GM21447 (cell line): ENCODE measurements around the gene IP6K2.
"Not testable (repeated sequence)": the region's sequence is repeated elsewhere in the genome, so short reads cannot be mapped to it uniquely, and the experiment has no call there.

ENCODE experiments used
- ATAC-seq: cut with Tn5 transposase; IDR thresholded peaks from one replicate; pipeline ENCODE4 v1.9.1; 2021; ENCODE audit not compliant: unreplicated experiment

Gene IP6K2, protein sequence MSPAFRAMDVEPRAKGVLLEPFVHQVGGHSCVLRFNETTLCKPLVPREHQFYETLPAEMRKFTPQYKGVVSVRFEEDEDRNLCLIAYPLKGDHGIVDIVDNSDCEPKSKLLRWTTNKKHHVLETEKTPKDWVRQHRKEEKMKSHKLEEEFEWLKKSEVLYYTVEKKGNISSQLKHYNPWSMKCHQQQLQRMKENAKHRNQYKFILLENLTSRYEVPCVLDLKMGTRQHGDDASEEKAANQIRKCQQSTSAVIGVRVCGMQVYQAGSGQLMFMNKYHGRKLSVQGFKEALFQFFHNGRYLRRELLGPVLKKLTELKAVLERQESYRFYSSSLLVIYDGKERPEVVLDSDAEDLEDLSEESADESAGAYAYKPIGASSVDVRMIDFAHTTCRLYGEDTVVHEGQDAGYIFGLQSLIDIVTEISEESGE

DNA sequence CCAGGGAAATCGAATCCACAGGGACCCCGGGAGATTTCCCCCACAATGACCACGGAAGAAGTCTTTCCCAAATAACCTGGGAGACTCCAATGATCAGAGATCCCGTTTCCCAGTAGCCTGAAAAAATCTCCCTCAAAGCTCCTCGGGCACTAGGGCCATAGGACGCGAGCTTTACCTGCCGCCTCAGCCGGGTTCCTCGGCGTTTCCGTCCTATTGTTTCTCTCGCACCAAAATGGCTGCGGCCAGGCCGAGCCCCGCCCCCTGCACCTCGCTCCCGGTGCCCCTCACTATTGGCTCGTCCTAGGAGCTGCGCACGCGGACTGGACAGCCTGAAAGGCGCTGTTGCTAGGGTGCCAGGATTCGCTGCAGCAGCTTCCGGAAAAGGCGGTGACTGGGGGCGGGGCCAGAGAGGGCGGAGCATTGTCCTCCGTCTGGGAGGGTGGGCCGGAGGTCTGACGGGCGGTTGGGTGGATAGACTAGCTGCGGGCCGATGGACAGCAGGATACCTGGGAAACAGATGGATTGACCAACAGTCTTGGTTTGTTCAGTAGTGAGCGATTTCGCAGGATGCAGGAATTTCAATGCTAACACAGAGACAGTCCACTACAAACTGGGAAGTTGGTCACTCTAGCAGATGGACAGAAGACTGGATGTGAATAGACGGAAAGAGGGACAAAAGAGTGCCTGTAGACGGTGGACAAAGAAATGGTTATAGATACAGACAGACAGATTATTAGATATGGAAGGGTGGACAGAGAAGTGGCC is at the start of gene IP6K2:
Gene IP6K2, minus strand, starts transcription at position 240 of the 765 bp plus-strand sequence. CDS start 21,930 bp downstream, outside the sequence.
- ATAC-seq = peak; percentile 96

DNA sequence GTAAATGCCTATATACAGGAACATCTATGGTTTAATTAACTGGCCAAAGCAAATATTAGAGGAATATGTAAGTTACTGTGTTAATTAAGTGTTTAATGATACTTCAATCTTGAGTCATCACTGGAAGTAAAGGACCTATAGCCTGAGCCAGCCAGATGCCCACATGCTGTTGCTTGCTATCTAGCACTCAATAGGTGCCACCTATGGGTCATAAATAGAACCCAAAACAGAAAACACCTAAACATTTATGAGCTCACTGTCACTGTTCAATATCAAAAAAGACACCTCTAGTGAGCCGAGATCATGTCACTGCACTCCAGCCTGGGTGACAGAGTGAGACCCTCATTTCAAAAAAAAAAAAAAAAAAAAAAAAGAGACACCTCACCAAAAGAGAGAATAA is 48.4 kb upstream of the IP6K2 start:
- ATAC-seq = no peak

DNA sequence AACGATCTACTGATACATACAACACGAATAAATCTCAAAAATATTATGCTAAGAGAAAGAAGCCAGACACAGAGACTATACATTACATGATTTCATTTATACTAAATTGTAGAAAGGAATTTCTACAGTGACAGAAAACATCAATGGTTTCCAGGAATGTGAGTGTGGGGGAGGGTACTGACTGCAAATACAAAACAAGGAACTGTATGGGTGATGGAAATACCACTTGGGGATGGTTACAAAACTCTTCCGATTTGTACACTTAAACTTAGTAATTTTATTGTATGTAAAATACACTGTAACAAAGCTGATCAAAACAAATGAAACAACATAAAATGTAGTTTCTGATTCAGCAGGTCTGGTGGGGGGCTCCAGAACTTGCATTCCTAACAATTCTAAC is 45.8 kb upstream of the IP6K2 start:
- ATAC-seq = no peak

DNA sequence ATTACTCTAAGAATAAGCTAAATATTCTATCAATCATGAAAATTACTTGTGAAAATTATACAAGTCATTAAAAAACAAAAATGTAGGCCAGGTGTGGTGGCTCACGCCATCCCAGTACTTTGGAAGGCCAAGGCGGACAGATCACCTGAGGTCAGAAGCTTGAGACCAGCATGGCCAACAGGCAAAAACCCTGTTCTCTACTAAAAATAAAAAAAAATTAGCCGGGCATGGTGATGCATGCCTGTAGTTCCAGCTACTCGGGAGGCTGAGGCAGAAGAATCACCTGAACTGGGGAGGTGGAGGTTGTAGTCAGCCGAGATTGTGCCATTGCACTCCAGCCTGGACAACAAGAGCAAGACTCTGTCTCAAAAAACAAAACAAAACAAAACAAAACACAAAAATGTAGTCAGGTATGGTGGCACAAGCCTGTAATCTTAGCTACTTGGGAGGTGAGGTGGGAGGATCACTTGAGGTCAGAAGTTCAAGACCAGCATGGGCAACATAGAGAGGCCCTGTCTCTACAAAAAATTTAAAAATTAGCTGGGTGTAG is 43.0 kb upstream of the IP6K2 start:
- not testable (repeated sequence) for ATAC-seq

DNA sequence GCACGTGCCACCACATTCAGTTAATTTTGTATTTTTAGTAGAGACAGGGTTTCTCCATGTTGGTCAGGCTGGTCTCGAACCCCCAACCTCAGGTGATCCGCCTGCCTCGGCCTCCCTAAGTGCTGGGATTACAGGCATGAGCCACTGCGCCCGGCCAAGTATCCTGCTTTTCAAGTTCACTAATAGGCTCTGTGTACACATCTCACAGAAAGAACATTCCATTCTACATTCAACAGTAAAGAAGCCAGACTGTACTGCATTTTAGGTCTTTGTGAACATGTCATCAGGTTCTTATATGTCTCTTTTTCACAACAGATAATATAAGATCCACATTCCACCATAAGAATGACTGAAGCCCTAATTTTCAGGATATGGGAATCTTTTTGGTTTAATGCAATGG is 42.5 kb upstream of the IP6K2 start:
- ATAC-seq = not testable (repeated sequence)

DNA sequence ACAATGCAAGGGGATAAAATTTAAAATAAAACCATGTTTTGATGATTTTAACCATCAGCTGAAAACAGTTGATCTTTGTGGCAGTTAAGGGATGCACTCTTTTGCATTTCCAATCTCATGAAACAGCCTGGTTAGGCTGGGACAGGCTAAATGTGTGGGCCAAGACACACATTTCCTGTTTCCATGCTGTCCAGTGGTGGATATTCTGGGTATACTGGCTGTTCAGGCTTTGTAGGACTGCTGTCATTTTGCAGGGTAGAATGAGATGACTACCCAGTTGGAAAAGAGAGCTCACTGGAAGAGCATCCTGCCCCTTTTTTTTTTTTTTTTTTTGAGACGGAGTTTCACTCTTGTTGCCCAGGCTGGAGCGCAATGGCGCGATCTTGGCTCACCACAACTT is 42.0 kb upstream of the IP6K2 start:
- no peak for ATAC-seq

DNA sequence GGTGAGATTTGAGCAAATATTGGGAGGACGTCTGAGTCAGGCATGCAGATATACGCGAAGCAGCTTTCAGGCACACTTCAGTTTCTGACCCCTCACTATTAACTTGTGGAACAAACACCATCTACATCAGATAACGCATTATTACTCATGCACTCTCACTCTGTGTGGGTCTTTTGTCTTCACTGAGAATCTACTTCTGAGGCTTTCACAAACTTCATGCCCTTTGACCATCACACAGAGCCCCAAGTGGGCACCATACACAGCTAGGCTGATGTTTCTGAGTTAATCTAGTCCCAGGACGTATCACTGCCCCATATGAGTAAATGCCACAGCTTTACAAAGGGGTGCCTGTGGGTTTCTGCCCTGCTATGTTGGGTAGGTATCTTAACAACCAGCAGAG is 39.6 kb upstream of the IP6K2 start:
- ATAC-seq = no peak

DNA sequence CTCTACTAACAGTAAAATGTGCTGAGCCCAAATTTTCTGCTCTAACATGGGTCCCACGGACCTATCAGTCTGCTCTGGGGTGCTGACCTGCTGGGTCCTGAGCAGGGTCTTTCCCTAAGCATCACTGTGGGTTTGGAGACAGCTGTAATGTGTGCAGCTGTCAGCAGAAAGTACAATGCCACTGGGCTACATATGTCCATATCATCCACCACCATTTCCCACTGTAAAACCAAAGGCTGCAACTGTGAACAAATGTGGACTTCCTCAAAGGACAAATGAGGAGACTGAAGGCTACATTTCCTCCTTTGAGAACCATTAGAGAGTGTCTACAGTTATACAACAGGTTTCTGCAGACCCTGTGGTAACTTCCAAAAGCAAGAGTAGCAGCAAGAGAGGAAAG is 33.8 kb upstream of the IP6K2 start:
- ATAC-seq = no peak

DNA sequence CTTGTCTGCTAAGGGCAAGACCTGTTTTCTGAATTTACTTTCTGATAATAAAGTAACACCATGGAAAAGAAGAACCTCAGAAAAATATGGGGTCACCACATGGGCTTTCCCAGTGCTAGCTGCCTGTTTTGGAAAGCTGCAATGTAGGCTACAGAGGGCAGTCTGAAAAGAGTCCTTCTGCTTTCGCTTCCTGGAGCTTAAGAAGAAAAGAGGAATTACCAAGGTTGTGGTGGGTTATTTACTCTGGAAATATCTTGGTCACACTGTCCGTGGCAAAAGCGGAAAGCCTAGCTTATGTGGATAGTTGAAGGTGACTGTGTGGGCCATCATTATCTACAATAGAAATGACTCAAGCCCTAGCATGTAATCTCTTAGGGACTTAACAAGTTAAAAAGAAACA is 31.7 kb upstream of the IP6K2 start:
- no peak for ATAC-seq

DNA sequence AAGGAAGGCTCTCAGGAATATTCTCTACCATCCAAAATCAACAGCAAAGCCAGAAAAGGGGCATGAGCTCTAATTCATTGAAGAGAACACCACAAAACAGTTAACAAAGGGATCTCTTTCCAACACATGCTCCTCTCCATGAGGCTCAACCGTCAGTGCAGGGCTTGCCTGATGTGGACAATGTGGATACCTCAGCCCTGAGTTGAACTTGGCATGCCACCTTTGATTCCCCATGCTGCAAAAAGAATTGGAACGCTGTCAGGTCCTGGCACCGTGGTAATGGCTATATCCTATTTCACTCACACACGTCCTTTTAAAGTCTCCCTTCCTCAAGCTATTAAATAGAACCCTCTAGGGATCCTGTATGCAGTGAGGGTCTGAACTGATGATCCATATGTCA is 30.7 kb upstream of the IP6K2 start:
- no peak for ATAC-seq

DNA sequence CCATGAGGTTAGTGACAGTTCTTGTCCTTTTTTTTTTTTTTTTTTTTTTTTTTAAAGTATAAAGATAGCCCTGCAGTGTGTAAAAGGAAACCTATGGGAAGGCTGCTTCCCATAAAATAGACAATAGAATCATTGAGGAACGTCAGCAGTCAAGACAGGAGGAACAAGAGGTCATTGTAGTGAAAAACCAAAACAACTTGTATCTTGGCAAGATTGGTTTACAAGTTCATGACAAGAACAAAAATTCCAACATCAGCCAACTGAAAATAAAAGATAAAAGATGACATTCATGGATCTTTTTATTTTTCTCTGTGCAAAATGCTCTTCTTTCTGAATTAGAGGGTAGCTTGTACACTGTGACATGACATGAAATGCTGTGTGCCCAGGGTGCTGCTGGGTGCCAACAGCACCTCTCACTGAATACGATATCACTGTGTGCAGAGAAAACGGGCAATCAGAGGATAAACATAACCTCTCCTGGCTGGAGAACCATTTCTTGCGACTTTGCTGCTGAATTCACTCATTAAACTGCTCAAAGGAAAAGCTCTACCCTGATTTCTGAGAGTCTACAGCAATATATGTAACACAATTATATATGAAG is 30.1 kb upstream of the IP6K2 start:
- ATAC-seq = no peak

DNA sequence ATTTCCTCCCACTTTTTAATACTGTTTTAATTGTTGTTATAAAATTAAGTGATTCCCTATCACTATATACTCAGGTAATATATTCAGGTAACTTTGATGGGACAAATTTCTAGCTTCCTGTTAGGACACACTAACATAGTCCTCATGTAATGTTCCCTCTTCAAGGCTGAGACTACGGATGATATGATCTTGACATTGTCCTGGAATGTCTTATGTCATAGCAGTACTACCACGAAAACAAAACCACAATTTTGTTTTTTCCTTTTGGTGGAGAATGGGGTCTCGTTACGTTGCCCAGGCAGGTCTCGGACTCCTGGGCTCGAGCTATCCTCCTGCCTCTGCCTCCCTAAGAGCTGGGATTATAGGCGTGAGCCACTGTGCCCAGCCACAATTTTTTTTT is 26.8 kb upstream of the IP6K2 start:
- no peak for ATAC-seq

DNA sequence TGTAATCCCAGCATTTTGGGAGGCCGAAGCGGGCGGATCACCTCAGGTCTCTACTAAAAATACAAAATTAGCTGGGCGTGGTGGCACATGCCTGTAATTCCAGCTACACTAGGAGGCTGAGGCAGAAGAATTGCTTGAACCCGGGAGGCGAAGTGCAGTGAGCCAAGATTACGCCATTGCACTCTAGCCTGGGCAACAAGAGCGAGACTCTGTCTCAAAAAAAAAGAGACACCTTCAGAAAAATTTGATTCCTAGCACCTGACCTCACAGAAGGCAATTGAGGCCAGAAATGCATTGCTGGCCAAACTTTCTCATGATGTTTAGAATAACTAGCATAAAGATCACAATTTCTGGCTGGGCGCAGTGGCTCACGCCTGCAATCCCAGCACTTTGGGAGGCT is 24.2 kb upstream of the IP6K2 start:
- ATAC-seq = not testable (repeated sequence)

DNA sequence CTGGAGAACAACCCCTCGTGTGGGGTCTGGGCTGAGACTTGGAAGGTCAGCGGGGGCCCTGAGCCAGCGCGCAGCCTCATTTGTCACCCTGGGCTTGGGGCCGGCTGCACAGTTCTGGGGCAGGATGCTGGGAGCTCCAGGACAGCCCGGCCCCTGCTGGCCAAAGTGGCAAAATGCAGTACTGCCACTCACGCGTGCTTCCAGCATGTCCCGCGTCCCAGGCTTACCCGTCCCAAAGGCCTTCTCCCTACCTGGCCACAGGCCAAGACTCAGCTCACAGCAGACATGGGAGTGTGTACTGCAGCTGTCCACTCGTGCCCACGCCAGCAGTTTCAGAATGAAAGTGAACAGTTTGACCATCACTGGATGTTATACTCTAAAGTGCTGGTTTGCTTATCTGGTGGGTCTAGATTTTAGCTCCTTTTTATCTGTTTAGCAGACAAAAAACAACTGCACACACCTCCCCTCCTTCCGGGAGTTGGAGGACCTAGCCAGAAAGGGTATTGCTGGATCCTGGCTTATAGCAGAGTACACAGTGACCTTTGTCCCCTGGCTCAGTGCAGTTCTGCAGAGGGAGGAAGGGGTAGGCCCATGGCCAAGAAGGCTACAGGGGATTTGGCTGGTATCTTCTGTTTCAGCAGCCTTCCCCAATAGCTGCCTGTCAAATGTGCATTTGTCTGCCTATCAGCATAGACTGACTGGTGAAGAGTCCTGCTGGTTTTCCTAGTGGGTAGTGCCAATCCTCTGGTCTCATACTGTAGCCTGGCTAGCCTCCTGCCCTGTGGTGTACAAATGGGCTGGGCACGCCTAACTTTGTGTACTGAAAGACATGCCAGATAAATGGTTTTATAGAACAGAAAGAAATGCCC is 23.2 kb upstream of the IP6K2 start:
- ATAC-seq = peak; percentile 80

DNA sequence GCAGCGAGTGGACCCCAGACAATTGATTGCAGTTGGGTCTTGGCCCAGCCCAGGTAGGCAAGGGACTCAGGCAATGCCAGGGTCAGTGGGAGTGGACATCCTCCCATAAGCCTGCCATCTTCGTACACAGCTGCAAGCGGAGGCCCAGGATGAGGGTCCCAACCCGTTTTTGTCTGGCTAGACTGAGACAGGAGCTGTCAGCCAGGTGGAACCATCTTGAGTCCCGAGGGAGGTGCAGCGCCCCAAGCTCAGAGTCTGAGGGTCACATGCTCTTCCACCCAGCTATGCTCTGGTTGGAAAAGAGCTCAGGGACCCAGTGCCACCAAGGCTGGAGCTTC is 22.6 kb upstream of the IP6K2 start:
- peak; percentile 41 for ATAC-seq

DNA sequence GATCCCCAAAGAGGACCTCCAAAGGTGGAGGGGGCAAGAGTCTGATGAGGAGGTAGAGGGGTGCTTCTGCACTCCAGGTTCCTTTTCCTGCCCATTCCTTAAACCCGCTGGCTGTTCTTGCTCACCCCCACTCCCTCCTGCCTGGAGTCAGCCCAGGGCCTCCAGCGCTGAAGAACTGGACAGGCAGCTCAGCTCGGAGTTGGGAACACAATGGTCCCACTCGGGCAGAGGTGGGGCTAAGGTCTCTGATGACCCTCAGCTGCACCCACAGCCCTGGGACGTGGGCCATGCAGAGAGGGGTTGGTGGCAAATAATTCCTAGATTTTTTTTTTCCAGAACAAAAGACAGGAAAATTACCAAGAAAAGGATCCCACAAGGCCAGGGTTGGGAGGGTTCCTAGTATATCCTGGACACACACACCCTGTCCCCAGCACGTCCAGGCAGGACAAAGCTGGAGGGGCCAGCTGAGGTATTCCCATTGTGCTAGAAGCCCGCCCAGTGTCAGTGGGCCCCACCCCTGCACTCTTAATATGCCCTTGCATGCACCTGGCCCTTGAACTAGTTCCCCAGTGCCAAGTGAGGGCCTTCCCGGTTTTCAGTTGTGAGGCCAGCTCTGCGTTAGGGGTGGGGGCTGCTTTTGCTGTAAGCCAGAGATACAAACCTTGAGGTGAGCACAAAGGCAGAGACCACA is 22.1 kb upstream of the IP6K2 start:
- no peak for ATAC-seq

DNA sequence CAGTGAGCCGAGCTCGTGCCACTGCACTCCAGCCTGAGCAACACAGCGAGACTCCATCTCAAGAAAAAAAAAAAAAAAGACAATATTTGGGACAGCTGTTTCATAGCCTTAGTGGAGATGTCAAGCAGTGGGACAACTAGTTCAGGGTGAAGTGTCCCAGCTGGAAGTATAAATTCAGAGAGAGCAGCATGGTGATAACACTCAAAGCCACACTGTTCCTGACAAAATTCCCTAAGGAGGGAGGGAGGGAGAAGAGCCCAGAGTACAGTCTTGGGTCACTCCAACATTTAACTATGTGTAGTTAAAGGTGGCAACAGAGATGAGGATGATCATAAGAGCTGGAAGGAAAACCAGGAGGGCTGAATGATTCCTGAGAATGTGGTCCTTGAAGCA is 21.1 kb upstream of the IP6K2 start:
- no peak for ATAC-seq

DNA sequence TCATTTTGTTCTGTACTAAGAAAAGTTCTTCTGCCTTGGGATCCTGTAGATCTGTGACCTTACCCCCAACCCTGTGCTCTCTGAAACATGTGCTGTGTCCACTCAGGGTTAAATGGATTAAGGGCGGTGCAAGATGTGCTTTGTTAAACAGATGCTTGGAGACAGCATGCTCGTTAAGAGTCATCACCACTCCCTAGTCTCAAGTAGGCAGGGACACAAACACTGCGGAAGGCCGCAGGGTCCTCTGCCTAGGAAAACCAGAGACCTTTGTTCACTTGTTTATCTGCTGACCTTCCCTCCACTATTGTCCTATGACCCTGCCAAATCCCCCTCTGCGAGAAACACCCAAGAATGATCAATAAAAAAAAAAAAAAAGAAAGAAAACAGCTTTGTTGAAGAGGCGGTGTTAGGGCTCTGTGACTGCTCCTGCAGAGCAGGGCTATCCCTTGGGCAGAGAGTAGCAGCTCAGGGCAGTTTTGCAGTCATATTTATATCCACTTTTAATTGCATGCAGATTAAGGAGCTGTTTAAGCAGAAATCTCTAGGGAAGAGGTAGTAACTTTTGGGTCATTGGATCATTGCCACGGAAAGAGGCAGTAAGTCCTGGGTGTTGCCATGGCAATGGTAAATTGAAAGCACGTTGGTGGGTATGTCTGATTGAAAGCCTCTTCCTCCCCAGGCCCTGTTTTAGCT is 18.2 kb upstream of the IP6K2 start:
- not testable (repeated sequence) for ATAC-seq

DNA sequence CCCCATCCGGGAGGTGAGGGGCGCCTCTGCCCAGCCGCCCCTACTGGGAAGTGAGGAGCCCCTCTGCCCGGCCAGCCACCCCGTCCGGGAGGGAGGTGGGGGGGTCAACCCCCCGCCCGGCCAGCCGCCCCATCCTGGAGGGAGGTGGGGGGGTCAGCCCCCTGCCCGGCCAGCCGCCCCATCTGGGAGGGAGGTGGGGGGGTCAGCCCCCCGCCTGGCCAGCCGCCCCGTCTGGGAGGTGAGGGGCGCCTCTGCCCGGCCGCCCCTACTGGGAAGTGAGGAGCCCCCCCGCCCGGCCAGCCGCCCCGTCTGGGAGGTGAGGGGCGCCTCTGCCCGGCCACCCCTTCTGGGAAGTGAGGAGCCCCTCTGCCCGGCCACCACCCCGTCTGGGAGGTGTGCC is 17.5 kb upstream of the IP6K2 start:
- not testable (repeated sequence) for ATAC-seq
